H9 (cell line): Measurements from ENCODE around the gene SERTAD2. TPM values are rescaled to one million over a fixed set of nuclear protein-coding genes. Genes with fewer than 3 reads are reported as not detected.

Source experiments
- DNase-seq: peaks from one replicate; pipeline ENCODE4 v3.0.0-alpha.2; 2017
- H2AFZ ChIP-seq: one replicate; pipeline ENCODE4 v1.6.1; 2013; ENCODE audit warnings: mild to moderate bottlenecking, low read length, control low read depth, moderate library complexity
- H2AK5ac ChIP-seq: 2 replicates; pipeline ENCODE4 v1.6.1; 2013; ENCODE audit warnings: low read length, control low read depth, mixed read lengths; ENCODE audit not compliant: insufficient read length
- H2BK120ac ChIP-seq: one replicate; pipeline ENCODE4 v1.6.1; 2013; ENCODE audit warnings: low read depth, mild to moderate bottlenecking, low read length, control low read depth, inconsistent platforms; ENCODE audit not compliant: poor library complexity, severe bottlenecking
- H2BK12ac ChIP-seq: 2 replicates; pipeline ENCODE4 v1.6.1; 2013; ENCODE audit warnings: low read length, control low read depth, mixed read lengths, low read depth; ENCODE audit not compliant: insufficient read length
- H2BK15ac ChIP-seq: 2 replicates; pipeline ENCODE4 v1.6.1; 2013; ENCODE audit warnings: low read depth, low read length, control low read depth
- H2BK20ac ChIP-seq: one replicate; pipeline ENCODE4 v1.6.1; 2013; ENCODE audit warnings: low read depth, mild to moderate bottlenecking, low read length, control low read depth, inconsistent platforms; ENCODE audit not compliant: poor library complexity, severe bottlenecking
- H2BK5ac ChIP-seq: 2 replicates; pipeline ENCODE4 v1.6.1; 2013; ENCODE audit warnings: low read length, control low read depth, mixed read lengths; ENCODE audit not compliant: insufficient read length
- H3K14ac ChIP-seq: 2 replicates; pipeline ENCODE4 v1.6.1; 2013; ENCODE audit warnings: low read length, control low read depth; ENCODE audit not compliant: insufficient read depth
- H3K18ac ChIP-seq: 2 replicates; pipeline ENCODE4 v1.6.1; 2013; ENCODE audit warnings: low read depth, mild to moderate bottlenecking, mixed read lengths, low read length, control low read depth; ENCODE audit not compliant: insufficient read length
- H3K23ac ChIP-seq: 2 replicates; pipeline ENCODE4 v1.6.1; 2013; ENCODE audit warnings: low read length, control low read depth, mixed read lengths, low read depth; ENCODE audit not compliant: insufficient read length
- H3K23me2 ChIP-seq: 2 replicates; pipeline ENCODE4 v1.6.1; 2013; ENCODE audit warnings: low read depth, mild to moderate bottlenecking, mixed read lengths, low read length, control low read depth; ENCODE audit not compliant: insufficient read length, poor library complexity, severe bottlenecking
- H3K27ac ChIP-seq: 2 replicates; pipeline ENCODE4 v1.5.1; 2013; ENCODE audit warnings: low read length, control low read depth, mixed read lengths, low read depth; ENCODE audit not compliant: insufficient read length
- H3K27me3 ChIP-seq: 2 replicates; pipeline ENCODE4 v1.6.1; 2013; ENCODE audit warnings: low read length, control low read depth, inconsistent platforms; ENCODE audit not compliant: insufficient read depth
- H3K4ac ChIP-seq: 2 replicates; pipeline ENCODE4 v1.6.1; 2013; ENCODE audit warnings: low read depth, mild to moderate bottlenecking, control low read depth, inconsistent platforms, low read length, moderate library complexity
- H3K4me1 ChIP-seq: 2 replicates; pipeline ENCODE4 v1.6.1; 2013; ENCODE audit warnings: low read length, control low read depth, inconsistent platforms; ENCODE audit not compliant: insufficient read depth
- H3K4me2 ChIP-seq: 2 replicates; pipeline ENCODE4 v1.6.1; 2013; ENCODE audit warnings: low read length, control low read depth, mixed read lengths; ENCODE audit not compliant: insufficient read length, insufficient read depth
- H3K56ac ChIP-seq: 2 replicates; pipeline ENCODE4 v1.6.1; 2013; ENCODE audit warnings: low read depth, mild to moderate bottlenecking, mixed read lengths, low read length, control low read depth; ENCODE audit not compliant: insufficient read length
- H3K79me1 ChIP-seq: 2 replicates; pipeline ENCODE4 v1.6.1; 2013; ENCODE audit warnings: low read depth, mild to moderate bottlenecking, moderate library complexity, low read length, control low read depth, inconsistent platforms; ENCODE audit not compliant: insufficient read depth, poor library complexity, severe bottlenecking
- H3K79me2 ChIP-seq: 2 replicates; pipeline ENCODE4 v1.6.1; 2013; ENCODE audit warnings: low read length, control low read depth, inconsistent platforms; ENCODE audit not compliant: insufficient read depth
- H3K9ac ChIP-seq: 2 replicates; pipeline ENCODE4 v1.6.1; 2013; ENCODE audit warnings: low read length, control low read depth, mixed read lengths; ENCODE audit not compliant: insufficient read length; ENCODE audit errors: extremely low read depth
- H3K9me3 ChIP-seq: one replicate; pipeline ENCODE4 v1.6.1; 2013; ENCODE audit warnings: low read depth, low read length, inconsistent platforms; ENCODE audit not compliant: control insufficient read depth
- H3T11ph ChIP-seq: one replicate; pipeline ENCODE4 v1.6.1; 2013; ENCODE audit warnings: mild to moderate bottlenecking, low read length, control low read depth, inconsistent platforms
- H4K20me1 ChIP-seq: one replicate; pipeline ENCODE4 v1.6.1; 2013; ENCODE audit not compliant: control insufficient read depth, insufficient read length, insufficient read depth
- H4K5ac ChIP-seq: 2 replicates; pipeline ENCODE4 v1.6.1; 2013; ENCODE audit warnings: low read depth, mild to moderate bottlenecking, mixed read lengths, low read length, control low read depth; ENCODE audit not compliant: insufficient read length
- H4K8ac ChIP-seq: replicated peaks from 2 replicates; pipeline ENCODE4 v1.6.1; 2013; ENCODE audit warnings: low read length, control low read depth, mixed read lengths, low read depth; ENCODE audit not compliant: insufficient read length
- H4K91ac ChIP-seq: 2 replicates; pipeline ENCODE4 v1.6.1; 2013; ENCODE audit warnings: low read depth, mild to moderate bottlenecking, moderate library complexity, mixed read lengths, low read length, control low read depth; ENCODE audit not compliant: insufficient read length
- H3K27ac Mint-ChIP-seq, 3 experiments: 2 replicates in 2 of 3; 3 replicates in 1 of 3; pipeline ENCODE4 v1.8.0; 2020 to 2021; ENCODE audit warnings: mixed read lengths in 3 of 3, mild to moderate bottlenecking in 1 of 3, moderate library complexity in 1 of 3
- H3K27me3 Mint-ChIP-seq: 2 replicates; pipeline ENCODE4 v1.8.0; 2021; ENCODE audit warnings: low read depth, mild to moderate bottlenecking, moderate library complexity, mixed read lengths
- H3K36me3 Mint-ChIP-seq, 3 experiments: 2 replicates in 2 of 3; 3 replicates in 1 of 3; pipeline ENCODE4 v1.8.0; 2020 to 2021; ENCODE audit warnings: low read depth in 3 of 3, mixed read lengths in 3 of 3; ENCODE audit not compliant: insufficient read depth in 1 of 3
- H3K4me1 Mint-ChIP-seq, 2 experiments: 2 replicates each; pipeline ENCODE4 v1.8.0; 2020; ENCODE audit warnings: mixed read lengths in 2 of 2
- H3K4me3 Mint-ChIP-seq, 2 experiments: 2 replicates in 1 of 2; 3 replicates in 1 of 2; pipeline ENCODE4 v1.8.0; 2020 to 2021; ENCODE audit warnings: mild to moderate bottlenecking in 2 of 2, mixed read lengths in 2 of 2, moderate library complexity in 1 of 2
- H3K9me3 Mint-ChIP-seq, 2 experiments: 2 replicates in 1 of 2; 3 replicates in 1 of 2; pipeline ENCODE4 v1.8.0; 2020; ENCODE audit warnings: mild to moderate bottlenecking in 2 of 2, mixed read lengths in 2 of 2, moderate library complexity in 1 of 2
- WGBS: extraction: QIAGEN DNeasy Blood & Tissue Kit; methylation state at CpG from one replicate; pipeline ENCODE4 v1.1.7; 2013; ENCODE audit warnings: missing lambda C conversion rate, low lambda C conversion rate, mixed read lengths; ENCODE audit not compliant: insufficient read length; ENCODE audit errors: extremely low coverage; 5-methylcytosine and 5-hydroxymethylcytosine counted together
- total RNA-seq: library from RNA; stranded (reverse); gene quantifications from 2 replicates; pipeline ENCODE4 v1.2.1, GENCODE V29; 2021
- TF ChIP-seq, protein P1 (sequence below): fragments of 200-600 bp; sonication (generic); conservative IDR thresholded peaks from 3 replicates; pipeline ENCODE4 v1.8.0; 2021; ENCODE audit warnings: antibody characterized with exemption, mild to moderate bottlenecking

Gene SERTAD2
- total RNA-seq, 1 experiment from 2014 or later: 3.5 TPM

DNA sequence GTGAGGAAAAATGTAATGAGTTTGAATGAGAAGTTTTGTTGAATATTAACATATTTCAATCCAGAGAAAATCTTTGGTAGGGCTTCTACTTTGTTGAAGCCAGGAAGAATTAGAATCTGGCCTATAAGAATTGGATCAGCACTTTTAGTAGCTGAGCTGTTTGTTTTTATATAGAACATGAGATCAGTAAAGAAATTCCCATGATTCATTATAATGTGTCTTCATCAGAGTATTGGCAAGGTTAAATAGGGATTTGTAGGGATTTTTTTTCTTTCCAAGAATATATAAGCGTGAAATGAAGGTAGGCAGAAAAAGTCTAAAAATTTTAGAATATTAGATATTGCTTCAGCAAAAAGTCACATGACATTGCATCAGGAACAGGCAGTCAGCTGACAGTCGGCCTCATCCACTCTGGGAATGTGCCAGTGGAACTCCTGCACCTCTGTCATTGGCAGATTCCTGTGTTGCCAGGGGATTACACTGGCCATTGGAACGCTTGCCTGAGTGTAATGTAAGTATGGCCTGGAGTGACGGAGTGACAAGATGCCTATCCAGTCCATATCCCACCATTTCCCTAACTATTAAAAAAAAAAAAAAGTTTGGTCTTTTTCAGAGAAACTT, 60.6 kb downstream of the SERTAD2 start:
- H3K9me3 ChIP-seq: no peaks in the 10 kb centered on the region
- H2BK15ac ChIP-seq: no peak overlapping the region
- H2BK120ac ChIP-seq: no peak overlapping the region
- H3K4me2 ChIP-seq: no peak overlapping the region
- H3K36me3 Mint-ChIP-seq: peaks cover 0 to 20% (median 17%) of the 10 kb centered on the region in 3 experiments; a peak in 5 of 7 replicates
- H3K23ac ChIP-seq: no peak overlapping the region
- no peak overlapping the region for H3K56ac ChIP-seq
- no peak overlapping the region for H3K4me3 Mint-ChIP-seq
- no peak overlapping the region for H4K8ac ChIP-seq
- H3K27me3 Mint-ChIP-seq: peaks cover 4% of the 10 kb centered on the region; the same call in 1 of the 2 replicates
- TF ChIP-seq, protein P1, sequence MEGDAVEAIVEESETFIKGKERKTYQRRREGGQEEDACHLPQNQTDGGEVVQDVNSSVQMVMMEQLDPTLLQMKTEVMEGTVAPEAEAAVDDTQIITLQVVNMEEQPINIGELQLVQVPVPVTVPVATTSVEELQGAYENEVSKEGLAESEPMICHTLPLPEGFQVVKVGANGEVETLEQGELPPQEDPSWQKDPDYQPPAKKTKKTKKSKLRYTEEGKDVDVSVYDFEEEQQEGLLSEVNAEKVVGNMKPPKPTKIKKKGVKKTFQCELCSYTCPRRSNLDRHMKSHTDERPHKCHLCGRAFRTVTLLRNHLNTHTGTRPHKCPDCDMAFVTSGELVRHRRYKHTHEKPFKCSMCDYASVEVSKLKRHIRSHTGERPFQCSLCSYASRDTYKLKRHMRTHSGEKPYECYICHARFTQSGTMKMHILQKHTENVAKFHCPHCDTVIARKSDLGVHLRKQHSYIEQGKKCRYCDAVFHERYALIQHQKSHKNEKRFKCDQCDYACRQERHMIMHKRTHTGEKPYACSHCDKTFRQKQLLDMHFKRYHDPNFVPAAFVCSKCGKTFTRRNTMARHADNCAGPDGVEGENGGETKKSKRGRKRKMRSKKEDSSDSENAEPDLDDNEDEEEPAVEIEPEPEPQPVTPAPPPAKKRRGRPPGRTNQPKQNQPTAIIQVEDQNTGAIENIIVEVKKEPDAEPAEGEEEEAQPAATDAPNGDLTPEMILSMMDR: no peak
- no peak overlapping the region for H2BK20ac ChIP-seq
- H3T11ph ChIP-seq: no peak overlapping the region
- peaks cover 0 to 4% of the 10 kb centered on the region in 2 experiments; a peak in 2 of 4 replicates for H3K4me1 Mint-ChIP-seq
- no peak overlapping the region for H3K9ac ChIP-seq
- no peaks in the 10 kb centered on the region for H3K23me2 ChIP-seq
- no peaks in the 10 kb centered on the region for H3K79me1 ChIP-seq
- H3K9me3 Mint-ChIP-seq: no peaks in the 10 kb centered on the region
- H3K27ac ChIP-seq: no peak overlapping the region
- H3K4me1 ChIP-seq: no peaks in the 10 kb centered on the region
- H2BK5ac ChIP-seq: no peak overlapping the region
- no peaks in the 10 kb centered on the region for H3K27me3 ChIP-seq
- no peaks in the 10 kb centered on the region for H3K79me2 ChIP-seq
- no CpG with 5 or more reads among the region's 4 CpGs for WGBS
- H4K20me1 ChIP-seq: peaks cover 4% of the 10 kb centered on the region
- DNase-seq: no peak
- H3K4ac ChIP-seq: no peak overlapping the region
- H3K14ac ChIP-seq: no peak overlapping the region
- H4K5ac ChIP-seq: no peak overlapping the region
- no peak overlapping the region for H3K18ac ChIP-seq
- no peak overlapping the region for H2AK5ac ChIP-seq
- no peak overlapping the region for H4K91ac ChIP-seq
- no peak overlapping the region for H2BK12ac ChIP-seq
- no peak overlapping the region for H3K27ac Mint-ChIP-seq
- H2AFZ ChIP-seq: no peak overlapping the region
